BLaER1 treated with 17β-estradiol and CSF1 and Interleukin-3, amounts not matched to agents 10 nM and 100 nM (cell line): ENCODE data around the gene ADGRV1.
"Not testable (repeated sequence)": the region's sequence is repeated elsewhere in the genome, so short reads cannot be mapped to it uniquely, and the experiment has no call there.

ENCODE experiments used
- H3K27ac ChIP-seq, 11 experiments: shearing (Covaris generic); formaldehyde crosslinking; 2 replicates each; pipeline ENCODE4 v1.8.1; 2022
- H3K27me3 ChIP-seq, 11 experiments: shearing (Covaris generic); formaldehyde crosslinking; 2 replicates each; pipeline ENCODE4 v1.8.1; 2022
- H3K36me3 ChIP-seq, 11 experiments: shearing (Covaris generic); formaldehyde crosslinking; 2 replicates each; pipeline ENCODE4 v1.8.1; 2022
- H3K4me1 ChIP-seq, 10 experiments: shearing (Covaris generic); formaldehyde crosslinking; 2 replicates each; pipeline ENCODE4 v1.8.1; 2022
- H3K4me2 ChIP-seq, 11 experiments: shearing (Covaris generic); formaldehyde crosslinking; 2 replicates each; pipeline ENCODE4 v1.8.1; 2022
- H3K4me3 ChIP-seq, 10 experiments: shearing (Covaris generic); formaldehyde crosslinking; 2 replicates each; pipeline ENCODE4 v1.8.1; 2022
- H3K9ac ChIP-seq, 11 experiments: shearing (Covaris generic); formaldehyde crosslinking; 2 replicates each; pipeline ENCODE4 v1.8.1; 2022
- H3K9me3 ChIP-seq, 11 experiments: shearing (Covaris generic); formaldehyde crosslinking; replicated peaks in 1 of 11; 2 replicates each; pipeline ENCODE4 v1.8.1; 2022
- H4K20me1 ChIP-seq, 11 experiments: shearing (Covaris generic); formaldehyde crosslinking; 2 replicates each; pipeline ENCODE4 v1.8.1; 2022
- Cebpa-rat ChIP-seq, 11 experiments: shearing (Covaris generic); IDR thresholded peaks; 2 replicates each; pipeline ENCODE4 v1.8.1; 2022

ADGRV1 gene

GRCh38 chr5:90642706-90643229 lies 84.2 kb downstream of the ADGRV1 start:
- TF ChIP-seq Cebpa-rat (IDR thresholded peaks at IDR 0.05) = no peak
- 0 out of 20 replicates have a peak overlapping the region, but pooled peaks of 1 of the 10 experiments have one; percentile 2 for H3K4me3 ChIP-seq
- H3K27ac ChIP-seq = peak overlapping the region in 10 of 11 experiments; percentile 6 to 86 (median 77); a peak in 17 of 22 replicates
- peaks cover 4 to 62% (median 45%) of the 10 kb centered on the region in 10 experiments; a peak in 18 of 20 replicates for H3K4me1 ChIP-seq
- no peaks in the 10 kb centered on the region for H3K27me3 ChIP-seq
- H3K36me3 ChIP-seq = no peaks in the 10 kb centered on the region
- H3K4me2 ChIP-seq = peak overlapping the region in 7 of 11 experiments; percentile 22 to 65 (median 50); a peak in 12 of 22 replicates
- no peaks in the 10 kb centered on the region for H3K9me3 ChIP-seq
- H4K20me1 ChIP-seq = no peaks in the 10 kb centered on the region
- peak overlapping the region in 4 of 11 experiments; percentile 4 to 50 (median 45); a peak in 6 of 22 replicates for H3K9ac ChIP-seq

GRCh38 chr5:90644132-90644531 lies 85.5 kb downstream of the ADGRV1 start:
- H3K4me3 ChIP-seq = no peak overlapping the region
- H3K27me3 ChIP-seq = no peaks in the 10 kb centered on the region
- peak overlapping the region in 7 of 11 experiments; percentile 26 to 86 (median 49); a peak in 12 of 22 replicates for H3K27ac ChIP-seq
- peaks cover 4 to 58% (median 45%) of the 10 kb centered on the region in 10 experiments; a peak in 18 of 20 replicates for H3K4me1 ChIP-seq
- H3K4me2 ChIP-seq = peak overlapping the region in 9 of 11 experiments; percentile 24 to 62 (median 46); a peak in 15 of 22 replicates
- H3K9me3 ChIP-seq = no peaks in the 10 kb centered on the region
- no peaks in the 10 kb centered on the region for H4K20me1 ChIP-seq
- H3K9ac ChIP-seq = no peak overlapping the region
- TF ChIP-seq Cebpa-rat (IDR thresholded peaks at IDR 0.05) = no peak
- no peaks in the 10 kb centered on the region for H3K36me3 ChIP-seq

DNA sequence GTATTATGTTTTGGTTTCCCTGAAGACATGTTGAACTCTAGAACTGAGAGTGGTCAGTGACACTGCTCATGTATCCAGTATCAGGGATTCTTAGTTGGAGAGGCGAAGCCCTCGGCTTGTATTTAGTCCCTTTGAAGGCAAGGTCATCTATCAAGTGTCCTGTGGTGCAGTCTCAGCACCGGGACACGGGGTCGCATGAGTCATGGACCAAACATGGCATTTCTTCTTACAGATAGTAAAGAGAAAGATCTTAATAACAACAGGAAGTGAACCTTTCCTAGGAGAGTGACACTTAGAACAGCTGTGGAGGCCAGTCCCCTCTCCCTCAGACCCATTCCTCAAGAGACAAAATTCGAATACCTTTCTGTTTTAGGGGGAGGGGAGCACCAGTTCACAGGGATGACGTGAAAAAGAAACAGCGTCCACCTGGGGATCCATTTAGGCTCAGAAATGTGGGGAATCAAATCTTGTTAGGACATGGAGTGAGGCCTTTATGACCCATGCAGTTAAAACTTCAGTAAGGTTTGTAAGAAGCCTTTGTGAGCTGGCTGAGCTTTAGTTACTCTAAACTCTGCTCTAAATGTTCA lies 86.5 kb downstream of the ADGRV1 start:
- no peak for TF ChIP-seq Cebpa-rat (IDR thresholded peaks at IDR 0.05)
- H3K27ac ChIP-seq = peak overlapping the region in 8 of 11 experiments; percentile 27 to 86 (median 45); a peak in 14 of 22 replicates
- H3K4me1 ChIP-seq = peaks cover 4 to 53% (median 42%) of the 10 kb centered on the region in 10 experiments; a peak in 18 of 20 replicates
- peak overlapping the region in 1 of 11 experiments; percentile 6; a peak in 3 of 22 replicates for H3K9ac ChIP-seq
- no peaks in the 10 kb centered on the region for H3K36me3 ChIP-seq
- H3K4me3 ChIP-seq = no peak overlapping the region
- H4K20me1 ChIP-seq = no peaks in the 10 kb centered on the region
- H3K4me2 ChIP-seq = peak overlapping the region in 8 of 11 experiments; percentile 10 to 64 (median 45); a peak in 13 of 22 replicates
- H3K27me3 ChIP-seq = no peaks in the 10 kb centered on the region
- H3K9me3 ChIP-seq = no peaks in the 10 kb centered on the region

DNA sequence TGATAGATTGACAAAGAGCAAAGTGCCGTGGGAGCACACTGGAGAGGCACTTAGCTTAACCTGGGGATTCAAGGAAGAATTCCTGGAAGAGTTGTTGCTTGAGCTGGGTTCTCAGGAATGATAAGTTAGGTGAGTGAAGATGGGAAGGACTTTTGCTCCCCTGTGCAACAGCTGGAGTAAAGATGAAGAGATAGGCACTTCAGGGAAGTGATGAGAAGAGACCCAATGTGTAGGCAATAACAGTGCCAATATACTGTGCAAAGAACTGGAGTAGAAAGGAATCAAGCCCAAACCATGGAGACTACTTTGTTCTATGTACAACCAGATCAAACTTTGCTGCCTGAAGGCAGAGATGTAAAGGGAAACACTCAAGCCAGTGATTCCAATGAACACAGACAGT lies 92.2 kb downstream of the ADGRV1 start:
- Histone ChIP-seq H4K20me1 (no peaks in the 10 kb centered on the region), H3K27ac (no peak overlapping the region), H3K36me3 (no peaks in the 10 kb centered on the region), H3K27me3 (no peaks in the 10 kb centered on the region), H3K4me2 (no peak overlapping the region), H3K9ac (no peak overlapping the region), H3K4me3 (no peak overlapping the region), H3K4me1 (peaks cover 0 to 6% (median 0%) of the 10 kb centered on the region in 10 experiments; a peak in 1 of 20 replicates), H3K9me3 (no peaks in the 10 kb centered on the region)
- TF ChIP-seq Cebpa-rat (IDR thresholded peaks at IDR 0.05) = no peak

DNA sequence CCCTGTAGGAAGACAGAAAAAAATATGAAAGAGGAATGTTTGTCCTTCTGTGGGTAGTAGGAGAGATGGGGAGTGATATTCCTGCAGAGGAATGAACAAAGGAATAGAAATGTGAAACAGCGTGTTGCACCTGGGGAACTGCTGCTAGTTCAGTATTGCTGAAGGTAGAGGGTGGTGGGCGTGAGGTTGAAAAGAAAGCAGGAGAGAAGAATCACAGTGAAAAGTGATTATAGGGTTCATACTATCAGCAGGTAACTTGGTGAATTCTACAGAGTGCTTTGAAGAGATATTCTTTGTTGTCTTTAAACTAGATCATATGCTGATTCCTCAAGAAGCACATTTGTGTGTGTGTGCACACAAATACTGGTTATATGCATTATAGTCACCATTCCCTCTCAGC lies 95.6 kb downstream of the ADGRV1 start:
- H3K9ac ChIP-seq = no peak overlapping the region
- H3K4me1 ChIP-seq = no peaks in the 10 kb centered on the region
- no peak overlapping the region for H3K4me3 ChIP-seq
- no peaks in the 10 kb centered on the region for H4K20me1 ChIP-seq
- H3K27ac ChIP-seq = no peak overlapping the region
- H3K9me3 ChIP-seq = no peaks in the 10 kb centered on the region
- H3K27me3 ChIP-seq = no peaks in the 10 kb centered on the region
- no peak for TF ChIP-seq Cebpa-rat (IDR thresholded peaks at IDR 0.05)
- H3K36me3 ChIP-seq = no peaks in the 10 kb centered on the region
- no peak overlapping the region for H3K4me2 ChIP-seq

DNA sequence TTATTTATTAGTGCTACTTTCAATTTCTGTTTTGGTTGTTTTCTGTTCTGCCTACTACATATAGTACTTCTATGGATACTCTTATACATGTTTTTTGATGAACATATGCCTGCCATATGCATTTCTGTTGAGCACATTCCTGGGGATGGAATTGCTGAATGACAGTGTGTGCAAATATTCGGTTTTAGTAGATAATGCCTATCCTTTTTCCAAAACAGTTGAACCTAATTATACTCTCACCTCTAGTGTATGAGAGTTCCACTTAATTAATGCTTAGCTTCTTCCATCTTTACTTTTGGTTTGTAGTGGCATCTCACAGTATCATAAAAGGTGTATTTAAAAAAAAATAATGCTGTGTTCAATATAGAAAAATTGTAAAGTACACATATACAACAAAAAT lies 96.8 kb downstream of the ADGRV1 start:
- no peaks in the 10 kb centered on the region for H3K36me3 ChIP-seq
- H3K4me1 ChIP-seq = no peaks in the 10 kb centered on the region
- H3K27ac ChIP-seq = no peak overlapping the region
- H3K27me3 ChIP-seq = no peaks in the 10 kb centered on the region
- no peaks in the 10 kb centered on the region for H4K20me1 ChIP-seq
- TF ChIP-seq Cebpa-rat (IDR thresholded peaks at IDR 0.05) = no peak
- no peak overlapping the region for H3K4me2 ChIP-seq
- no peak overlapping the region for H3K4me3 ChIP-seq
- no peak overlapping the region for H3K9ac ChIP-seq
- H3K9me3 ChIP-seq = no peaks in the 10 kb centered on the region

DNA sequence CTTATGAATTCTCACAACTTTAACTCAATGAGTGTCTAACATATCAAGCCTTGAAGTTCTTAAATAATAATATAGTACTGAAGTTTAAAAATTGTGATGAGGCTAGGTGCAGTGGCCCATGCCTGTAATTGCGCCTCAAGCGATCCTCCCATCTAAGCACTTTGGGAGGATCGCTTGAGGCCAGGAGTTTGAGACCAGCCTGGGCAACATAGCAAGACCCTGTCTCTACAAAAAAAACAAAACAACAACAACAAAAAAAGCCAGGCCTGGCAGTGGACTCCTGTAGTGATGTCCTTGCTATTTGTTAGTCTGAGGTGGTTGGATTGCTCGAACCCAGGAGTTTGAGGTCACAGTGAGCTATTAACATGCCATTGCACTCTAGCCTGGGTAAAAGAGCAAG lies 98.4 kb downstream of the ADGRV1 start:
- Histone ChIP-seq H4K20me1 (no peaks in the 10 kb centered on the region), H3K9ac (no peak overlapping the region), H3K36me3 (no peaks in the 10 kb centered on the region), H3K4me3 (no peak overlapping the region), H3K27me3 (no peaks in the 10 kb centered on the region), H3K9me3 (no peaks in the 10 kb centered on the region), H3K27ac (no peak overlapping the region), H3K4me1 (no peaks in the 10 kb centered on the region), H3K4me2 (no peak overlapping the region)
- no peak for TF ChIP-seq Cebpa-rat (IDR thresholded peaks at IDR 0.05)

GRCh38 chr5:90657788-90658187 lies 99.2 kb downstream of the ADGRV1 start:
- Histone ChIP-seq H3K9me3 (no peaks in the 10 kb centered on the region; a peak in 1 of 22 replicates), H3K9ac (no peak overlapping the region), H3K4me1 (no peaks in the 10 kb centered on the region), H3K4me2 (no peak overlapping the region), H4K20me1 (no peaks in the 10 kb centered on the region), H3K36me3 (no peaks in the 10 kb centered on the region), H3K27me3 (no peaks in the 10 kb centered on the region), H3K27ac (no peak overlapping the region), H3K4me3 (no peak overlapping the region)
- TF ChIP-seq Cebpa-rat (IDR thresholded peaks at IDR 0.05) = no peak

GRCh38 chr5:90658620-90659019 lies 100.0 kb downstream of the ADGRV1 start:
- Histone ChIP-seq H3K27ac (no peak overlapping the region), H3K4me2 (no peak overlapping the region), H3K9me3 (no peaks in the 10 kb centered on the region; a peak in 1 of 22 replicates), H3K36me3 (no peaks in the 10 kb centered on the region), H3K9ac (no peak overlapping the region), H3K4me1 (no peaks in the 10 kb centered on the region), H4K20me1 (no peaks in the 10 kb centered on the region), H3K27me3 (no peaks in the 10 kb centered on the region), H3K4me3 (no peak overlapping the region)
- no peak for TF ChIP-seq Cebpa-rat (IDR thresholded peaks at IDR 0.05)

DNA sequence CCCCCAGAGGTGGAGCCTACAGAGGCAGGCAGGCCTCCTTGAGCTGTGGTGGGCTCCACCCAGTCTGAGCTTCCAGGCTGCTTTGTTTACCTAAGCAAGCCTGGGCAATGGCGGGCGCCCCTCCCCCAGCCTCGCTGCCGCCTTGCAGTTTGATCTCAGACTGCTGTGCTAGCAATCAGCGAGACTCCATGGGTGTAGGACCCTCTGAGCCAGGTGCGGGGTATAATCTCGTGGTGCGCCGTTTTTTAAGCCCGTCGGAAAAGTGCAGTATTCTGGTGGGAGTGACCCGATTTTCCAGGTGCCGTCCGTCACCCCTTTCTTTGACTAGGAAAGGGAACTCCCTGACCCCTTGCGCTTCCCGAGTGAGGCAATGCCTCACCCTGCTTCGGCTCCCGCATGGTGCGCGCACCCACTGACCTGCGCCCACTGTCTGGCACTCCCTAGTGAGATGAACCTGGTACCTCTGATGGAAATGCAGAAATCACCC lies 109.5 kb downstream of the ADGRV1 start:
- H3K27me3 ChIP-seq, H3K4me1 ChIP-seq, H3K9me3 ChIP-seq, H4K20me1 ChIP-seq, H3K9ac ChIP-seq, H3K36me3 ChIP-seq, H3K4me2 ChIP-seq, H3K4me3 ChIP-seq, H3K27ac ChIP-seq: not testable (repeated sequence)
